Ovary (tissue), 9 donors: ENCODE results near the gene KIAA1328. TPM values are rescaled to one million over a fixed set of nuclear protein-coding genes. Genes with fewer than 3 reads are reported as not detected.

Experiments used
- DNase-seq, 5 donors: peaks; one replicate each; pipeline ENCODE4 v3.0.0-alpha.2; 2019 to 2020
- H3K27ac ChIP-seq, 2 donors: fragments of 200-600 bp; one replicate each; pipeline versions ENCODE4 v1.5.1 to v1.8.0; 2019 to 2022
- H3K27me3 ChIP-seq: fragments of 200-600 bp; one replicate; pipeline ENCODE4 v1.8.0; 2022
- H3K36me3 ChIP-seq: fragments of 200-600 bp; sonication (generic); one replicate; pipeline ENCODE4 v1.5.1; 2019
- H3K4me1 ChIP-seq: one replicate; pipeline ENCODE4 v1.8.1; 2013; ENCODE audit warnings: mild to moderate bottlenecking, moderate library complexity; ENCODE audit not compliant: insufficient read depth
- H3K4me3 ChIP-seq: fragments of 200-600 bp; sonication (generic); one replicate; pipeline ENCODE4 v1.5.1; 2017
- H3K9me3 ChIP-seq, 2 donors: fragments of 200-600 bp in 1 of 2; sonication (generic) in 1 of 2; one replicate each; pipeline versions ENCODE4 v1.5.1 to v1.8.1; 2013 to 2019; ENCODE audit warnings: mild to moderate bottlenecking in 1 of 2, moderate library complexity in 1 of 2
- CTCF ChIP-seq, 3 donors: fragments of 450-650 bp in 2 of 3; fragments of 200-600 bp in 1 of 3; IDR thresholded peaks; one replicate each; pipeline versions ENCODE4 v1.5.1 to v1.8.0; 2016 to 2022; ENCODE audit warnings: antibody characterized with exemption in 3 of 3, mild to moderate bottlenecking in 1 of 3
- EP300 ChIP-seq: sonication (generic); formaldehyde crosslinking; IDR thresholded peaks from one replicate; pipeline ENCODE4 v1.6.1; 2017; ENCODE audit warnings: antibody characterized with exemption
- POLR2A ChIP-seq: fragments of 450-650 bp; IDR thresholded peaks from one replicate; pipeline ENCODE4 v1.6.1; 2017; ENCODE audit warnings: antibody characterized with exemption, mild to moderate bottlenecking, moderate library complexity
- WGBS, 3 donors: extraction: QIAGEN DNeasy Blood & Tissue Kit in 1 of 3; methylation state at CpG; one replicate each; pipeline versions ENCODE4 v1.1.5 to v1.1.7; 2013 to 2017; 5-methylcytosine and 5-hydroxymethylcytosine counted together
- intact Hi-C, 4 donors: fragments of 100-400 bp; cut with DNase I; formaldehyde crosslinking; loops; one replicate each; pipeline versions ENCODE4 v1.11.0 to v1.15.1; 2022 to 2023
- polyA plus RNA-seq, 2 donors: library from polyadenylated mRNA; stranded (reverse); fragments of 200-250 nt in 1 of 2; fragments of 350-450 nt in 1 of 2; fragmentation: Illumina TruSeq in 1 of 2; extraction: RNeasy Lipid Tissue Mini Kit (QIAGEN cat#74804) in 1 of 2; gene quantifications; one replicate each; pipeline ENCODE4 v1.2.3, GENCODE V29; 2013 to 2014
- total RNA-seq, 7 donors: library from RNA; depleted of rRNA in 2 of 7; stranded (reverse); fragments of >200 nt in 2 of 7; fragmentation: NEBNext Ultra II Directional in 3 of 7; extraction: Animal tissue kit (Norgen Biotek cat#: 25700) in 3 of 7; gene quantifications; one replicate each; pipeline versions ENCODE4 v1.1.0 to v1.2.4, GENCODE V29; 2016 to 2023
- donor health status: DM: no; HTN: no; CAD: no; lungs with moderate emphysema.
- donor health status: DM: no; HTN: no; CAD: no.
- donor health status: Bipolar disorder and iron deficiency.
- donor health status: DM: yes; HTN: yes; CAD: no.
- donor health status: DM: no; HTN: no; CAD: no.
- donor health status: DM: yes; HTN: yes; CAD: no.

Gene KIAA1328
- total and polyA plus RNA-seq, 9 donors = 6.7 to 38.3 (median 18.7) TPM

- WGBS, 3 donors = 84 to 85% (median 85%) methylated on average over 10 of the region's 10 CpGs
- H3K4me1 ChIP-seq = peaks cover 5% of the 10 kb centered on the region
- no peaks in the 10 kb centered on the region for H3K27me3 ChIP-seq
- no peak overlapping the region for H3K27ac ChIP-seq
- H3K9me3 ChIP-seq = no peaks in the 10 kb centered on the region
- TF ChIP-seq EP300 = no peak
- no peak for TF ChIP-seq CTCF (IDR thresholded peaks at IDR 0.05)
- no peak for TF ChIP-seq POLR2A
- intact Hi-C loops = no loop called here
- no peaks in the 10 kb centered on the region for H3K36me3 ChIP-seq
- DNase-seq = no peak
- H3K4me3 ChIP-seq = no peak overlapping the region
Observed at GRCh38 chr18:37247497-37248161, 418.7 kb downstream of the KIAA1328 start.

DNA sequence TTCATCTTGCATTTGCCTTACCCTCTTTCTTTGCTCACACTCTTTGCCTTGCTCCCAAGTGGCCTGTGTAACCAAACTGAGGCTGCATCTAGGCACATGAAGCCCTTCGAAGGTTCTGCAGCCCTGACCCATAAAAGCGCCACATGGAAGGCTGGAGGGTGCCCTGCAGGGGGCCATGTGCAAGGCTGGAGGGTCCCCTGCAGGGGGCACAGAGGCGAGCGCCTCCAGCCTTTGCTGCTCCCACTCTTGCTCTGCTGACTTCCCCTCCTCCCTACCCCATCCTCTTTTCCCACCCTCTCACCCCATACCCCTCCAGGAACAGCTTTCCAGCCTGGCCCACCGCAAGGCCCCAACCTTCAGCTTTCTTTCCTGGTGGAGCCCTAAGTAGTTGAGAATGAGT lies 419.4 kb downstream of the KIAA1328 start:
- TF ChIP-seq POLR2A (no peak), CTCF (IDR thresholded peaks at IDR 0.05) (no peak), EP300 (no peak)
- no peaks in the 10 kb centered on the region for H3K9me3 ChIP-seq

GRCh38 chr18:37249171-37249886 lies 420.4 kb downstream of the KIAA1328 start:
- no peaks in the 10 kb centered on the region for H3K36me3 ChIP-seq
- intact Hi-C loops = no loop called here
- H3K27me3 ChIP-seq = no peaks in the 10 kb centered on the region
- TF ChIP-seq POLR2A = no peak
- no peak for TF ChIP-seq EP300
- no peak for TF ChIP-seq CTCF (IDR thresholded peaks at IDR 0.05)
- H3K27ac ChIP-seq = no peak overlapping the region
- no peak for DNase-seq
- H3K4me1 ChIP-seq = no peaks in the 10 kb centered on the region
- WGBS, 3 donors = 75 to 89% (median 80%) methylated on average over 11 of the region's 11 CpGs
- no peak overlapping the region for H3K4me3 ChIP-seq
- no peaks in the 10 kb centered on the region for H3K9me3 ChIP-seq

More for the DNA sequence above, 419.4 kb downstream of the KIAA1328 start:
- Histone ChIP-seq H3K27ac (no peak overlapping the region), H3K27me3 (no peaks in the 10 kb centered on the region), H3K4me3 (no peak overlapping the region), H3K4me1 (peaks cover 3% of the 10 kb centered on the region), H3K36me3 (no peaks in the 10 kb centered on the region)
- intact Hi-C loops = no loop called here
- DNase-seq = no peak
- WGBS, 3 donors = 92 to 96% (median 92%) methylated on average over 5 of the region's 5 CpGs

DNA sequence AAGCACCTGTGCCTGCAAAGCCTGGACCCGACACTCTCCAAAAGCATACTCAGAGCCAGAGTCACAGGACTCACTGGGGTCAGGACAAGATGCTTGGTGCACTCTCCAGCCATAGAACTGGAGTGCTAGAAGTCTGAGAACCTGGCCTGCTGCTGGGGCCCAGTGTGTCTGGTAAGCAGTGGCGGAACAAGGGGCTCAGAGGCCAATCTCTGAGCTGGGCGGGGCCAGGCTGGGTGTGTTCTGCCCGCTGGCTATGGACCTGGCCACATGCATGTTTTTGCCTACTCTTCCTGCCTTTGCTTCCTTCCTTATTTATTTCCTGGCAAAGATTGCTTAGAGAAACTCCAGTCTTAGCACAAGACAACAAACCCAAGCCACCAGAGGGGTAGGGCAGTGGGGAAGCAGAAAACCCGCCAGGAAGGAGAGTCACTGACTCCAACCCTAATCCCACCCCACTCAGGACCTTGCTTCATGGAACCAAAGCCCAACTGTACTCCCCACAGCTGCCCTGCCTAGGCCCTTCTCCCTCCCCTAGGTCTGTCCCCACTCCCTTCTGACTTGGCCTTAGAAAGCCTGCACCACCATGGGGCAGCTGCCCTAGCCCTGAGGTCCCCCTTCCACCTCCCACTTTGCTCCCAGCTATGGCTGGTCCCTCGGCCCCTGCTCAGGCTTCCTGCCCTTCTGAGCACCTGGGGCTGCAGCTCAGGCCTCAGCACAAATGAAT lies 421.1 kb downstream of the KIAA1328 start:
- no peaks in the 10 kb centered on the region for H3K4me1 ChIP-seq
- no peaks in the 10 kb centered on the region for H3K27me3 ChIP-seq
- WGBS, 3 donors = 83 to 89% (median 87%) methylated on average over 6 of the region's 6 CpGs
- no peak for DNase-seq
- H3K9me3 ChIP-seq = no peaks in the 10 kb centered on the region
- H3K27ac ChIP-seq = no peak overlapping the region
- TF ChIP-seq EP300 (no peak), CTCF (IDR thresholded peaks at IDR 0.05) (no peak), POLR2A (no peak)
- no peaks in the 10 kb centered on the region for H3K36me3 ChIP-seq
- H3K4me3 ChIP-seq = no peak overlapping the region
- intact Hi-C loops = no loop called here
